Activated gamma-delta T cell treated with anti-CD3 and anti-CD28 coated beads, Interleukin-2, amount 50 U/mL, for 16 hours (primary cell): ENCODE results near the gene PGAP3.
"Not testable (repeated sequence)": the region's sequence is repeated elsewhere in the genome, so short reads cannot be mapped to it uniquely, and the experiment has no call there.

Experiments
- DNase-seq: peaks from one replicate; pipeline ENCODE4 v3.0.0-alpha.2; 2020; ENCODE audit warnings: low read depth

Gene PGAP3

GRCh38 chr17:39715375-39716072 lies 27.7 kb upstream of the PGAP3 start:
- no peak for DNase-seq

GRCh38 chr17:39714234-39714633 lies 26.4 kb upstream of the PGAP3 start:
- DNase-seq: no peak

GRCh38 chr17:39711851-39712250 lies 24.0 kb upstream of the PGAP3 start:
- no peak for DNase-seq

- not testable (repeated sequence) for DNase-seq
These were observed 23.2 kb upstream of the PGAP3 start for GRCh38 chr17:39711071-39711470.

GRCh38 chr17:39709998-39710964 lies 22.4 kb upstream of the PGAP3 start:
- DNase-seq: no peak

- DNase-seq: no peak
These were observed 21.6 kb upstream of the PGAP3 start for GRCh38 chr17:39709319-39709997.

GRCh38 chr17:39706921-39707337 lies 19.1 kb upstream of the PGAP3 start:
- DNase-seq: no peak

GRCh38 chr17:39706383-39706782 lies 18.5 kb upstream of the PGAP3 start:
- DNase-seq: no peak

GRCh38 chr17:39705786-39706348 lies 18.0 kb upstream of the PGAP3 start:
- no peak for DNase-seq

GRCh38 chr17:39704821-39705551 lies 17.1 kb upstream of the PGAP3 start:
- DNase-seq: no peak

- no peak for DNase-seq
These were observed 16.1 kb upstream of the PGAP3 start for GRCh38 chr17:39703913-39704312.

GRCh38 chr17:39702901-39703893 lies 15.3 kb upstream of the PGAP3 start:
- DNase-seq: no peak

GRCh38 chr17:39701784-39702422 lies 14.0 kb upstream of the PGAP3 start:
- DNase-seq: no peak

GRCh38 chr17:39701012-39701783 lies 13.3 kb upstream of the PGAP3 start:
- no peak for DNase-seq

GRCh38 chr17:39700148-39700987 lies 12.5 kb upstream of the PGAP3 start:
- no peak for DNase-seq

- no peak for DNase-seq
These were observed 11.9 kb upstream of the PGAP3 start, which contains the start of gene ERBB2 for GRCh38 chr17:39699818-39700147. Gene ERBB2, plus strand, starts transcription at chr17:39700064. Its CDS starts 175 bp downstream, at chr17:39700239.

- DNase-seq: not testable (repeated sequence)
These were observed 11.4 kb upstream of the PGAP3 start for GRCh38 chr17:39699157-39699817.
